Esophagus muscularis mucosa (tissue), 4 donors: ENCODE data around the gene NLRP9. TPM values are rescaled to one million over a fixed set of nuclear protein-coding genes. Genes with fewer than 3 reads are reported as not detected.

Experiments
- DNase-seq: peaks from one replicate; pipeline ENCODE4 v3.0.0-alpha.2; 2017; ENCODE audit errors: extremely low spot score
- H3K27ac ChIP-seq, 4 donors: fragments of 200-600 bp; sonication (generic); replicated peaks in 1 of 4; 1 replicate in 3 of 4; 2 replicates in 1 of 4; pipeline ENCODE4 v1.5.1; 2016 to 2019; ENCODE audit warnings: mild to moderate bottlenecking in 1 of 4
- H3K27me3 ChIP-seq, 4 donors: fragments of 200-600 bp; sonication (generic); one replicate each; pipeline versions ENCODE4 v1.5.1 to v1.6.0; 2016 to 2019
- H3K36me3 ChIP-seq, 4 donors: fragments of 200-600 bp; sonication (generic); one replicate each; pipeline ENCODE4 v1.5.1; 2016 to 2019
- H3K4me1 ChIP-seq, 4 donors: fragments of 200-600 bp; sonication (generic); one replicate each; pipeline ENCODE4 v1.5.1; 2016 to 2019
- H3K4me3 ChIP-seq, 4 donors: fragments of 200-600 bp; sonication (generic); 1 replicate in 2 of 4; 2 replicates in 2 of 4; pipeline ENCODE4 v1.5.1; 2016 to 2019; ENCODE audit warnings: mild to moderate bottlenecking in 4 of 4, moderate library complexity in 1 of 4
- H3K9me3 ChIP-seq, 4 donors: fragments of 200-600 bp; sonication (generic); 1 replicate in 3 of 4; 2 replicates in 1 of 4; pipeline ENCODE4 v1.5.1; 2016 to 2019
- EP300 ChIP-seq: sonication (generic); formaldehyde crosslinking; IDR thresholded peaks from one replicate; pipeline ENCODE4 v1.6.1; 2017; ENCODE audit warnings: antibody characterized with exemption
- POLR2A ChIP-seq: fragments of 450-650 bp; IDR thresholded peaks from one replicate; pipeline ENCODE4 v1.6.1; 2017; ENCODE audit warnings: antibody characterized with exemption, moderate library complexity, mild to moderate bottlenecking, low read depth
- POLR2AphosphoS5 ChIP-seq, 2 donors: sonication (generic); formaldehyde crosslinking; IDR thresholded peaks; one replicate each; pipeline ENCODE4 v1.6.1; 2017; ENCODE audit warnings: antibody characterized with exemption in 2 of 2
- WGBS: methylation state at CpG from one replicate; pipeline ENCODE4 v1.1.5; 2018; 5-methylcytosine and 5-hydroxymethylcytosine counted together
- intact Hi-C: fragments of 100-400 bp; cut with DNase I; formaldehyde crosslinking; loops from one replicate; pipeline ENCODE4 v1.15.1; 2023
- total RNA-seq, 4 donors: library from RNA; depleted of rRNA; stranded (reverse); fragments of >200 nt; gene quantifications; one replicate each; pipeline versions ENCODE4 v1.1.0 to v1.2.1, GENCODE V29; 2016
- TF ChIP-seq, protein P1 (sequence below), 3 experiments: fragments of 200-600 bp in 2 of 3; fragments of 450-650 bp in 1 of 3; sonication (generic) in 2 of 3; IDR thresholded peaks; one replicate each; pipeline ENCODE4 v1.5.1; 2017 to 2019; ENCODE audit warnings: antibody characterized with exemption in 3 of 3, mild to moderate bottlenecking in 2 of 3, moderate library complexity in 1 of 3

Gene NLRP9
- total RNA-seq, 4 donors from 2014 or later, result not detected

DNA sequence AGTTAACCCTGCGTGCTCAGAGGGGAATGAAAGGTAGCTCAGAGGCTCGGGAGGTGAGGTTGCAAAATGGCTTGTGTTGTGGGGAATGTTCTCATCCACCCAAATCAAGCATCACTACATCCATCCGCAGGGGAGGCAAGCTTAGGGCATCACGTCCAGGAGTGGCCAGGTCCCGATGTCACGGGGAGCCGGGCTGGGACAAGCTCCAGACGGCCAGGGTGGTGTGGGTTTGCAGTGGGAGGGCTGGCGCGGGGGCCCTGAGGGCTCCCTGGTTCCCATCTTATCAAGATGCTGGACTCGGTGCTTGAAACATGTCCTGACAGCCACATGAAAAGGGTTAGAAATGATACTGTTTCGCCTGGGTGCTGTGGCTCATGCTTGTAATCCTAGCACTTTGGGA is 37.4 kb downstream of the NLRP9 start:
- TF ChIP-seq POLR2A (no peak), EP300 (no peak), POLR2AphosphoS5 (IDR thresholded peaks at IDR 0.05) (no peak)
- TF ChIP-seq, protein P1, sequence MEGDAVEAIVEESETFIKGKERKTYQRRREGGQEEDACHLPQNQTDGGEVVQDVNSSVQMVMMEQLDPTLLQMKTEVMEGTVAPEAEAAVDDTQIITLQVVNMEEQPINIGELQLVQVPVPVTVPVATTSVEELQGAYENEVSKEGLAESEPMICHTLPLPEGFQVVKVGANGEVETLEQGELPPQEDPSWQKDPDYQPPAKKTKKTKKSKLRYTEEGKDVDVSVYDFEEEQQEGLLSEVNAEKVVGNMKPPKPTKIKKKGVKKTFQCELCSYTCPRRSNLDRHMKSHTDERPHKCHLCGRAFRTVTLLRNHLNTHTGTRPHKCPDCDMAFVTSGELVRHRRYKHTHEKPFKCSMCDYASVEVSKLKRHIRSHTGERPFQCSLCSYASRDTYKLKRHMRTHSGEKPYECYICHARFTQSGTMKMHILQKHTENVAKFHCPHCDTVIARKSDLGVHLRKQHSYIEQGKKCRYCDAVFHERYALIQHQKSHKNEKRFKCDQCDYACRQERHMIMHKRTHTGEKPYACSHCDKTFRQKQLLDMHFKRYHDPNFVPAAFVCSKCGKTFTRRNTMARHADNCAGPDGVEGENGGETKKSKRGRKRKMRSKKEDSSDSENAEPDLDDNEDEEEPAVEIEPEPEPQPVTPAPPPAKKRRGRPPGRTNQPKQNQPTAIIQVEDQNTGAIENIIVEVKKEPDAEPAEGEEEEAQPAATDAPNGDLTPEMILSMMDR (IDR thresholded peaks at IDR 0.05), result no peak
- WGBS, result 92% methylated on average over 5 of the region's 12 CpGs
- Histone ChIP-seq H3K36me3 (peaks cover 16 to 56% (median 44%) of the 10 kb centered on the region in 4 donors), H3K27ac (no peak overlapping the region), H3K4me3 (no peak overlapping the region), H3K4me1 (peaks cover 0 to 8% (median 2%) of the 10 kb centered on the region in 4 donors), H3K9me3 (no peaks in the 10 kb centered on the region), H3K27me3 (no peaks in the 10 kb centered on the region)
- intact Hi-C loops, result no loop called here
- no peak for DNase-seq

DNA sequence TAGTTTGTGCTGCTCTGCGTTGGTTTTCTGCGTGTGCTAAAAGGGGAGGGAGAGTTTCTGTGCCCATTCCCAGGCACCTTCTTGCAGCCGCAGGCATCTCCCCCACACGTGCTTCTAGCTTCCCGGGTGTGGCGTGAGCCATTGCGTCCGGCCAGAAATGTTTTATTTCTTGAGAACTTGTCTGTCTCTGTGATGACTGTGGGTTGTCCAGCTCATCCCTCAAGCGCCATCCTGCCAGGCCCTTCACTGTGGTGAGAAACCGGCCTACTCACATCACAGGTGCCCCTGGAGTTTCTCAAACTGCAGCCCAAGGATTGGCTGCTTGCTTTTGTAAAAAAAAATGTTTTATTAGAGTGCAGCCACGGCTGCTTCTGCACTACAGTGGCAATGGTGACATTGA is 39.0 kb downstream of the NLRP9 start:
- intact Hi-C loops, result no loop called here
- Histone ChIP-seq H3K36me3 (peaks cover 31 to 64% (median 55%) of the 10 kb centered on the region in 4 donors), H3K27me3 (no peaks in the 10 kb centered on the region), H3K27ac (no peak overlapping the region), H3K4me3 (no peak overlapping the region), H3K4me1 (peaks cover 0 to 8% (median 2%) of the 10 kb centered on the region in 4 donors), H3K9me3 (no peaks in the 10 kb centered on the region)
- no peak for DNase-seq
- TF ChIP-seq EP300 (no peak), POLR2A (no peak), POLR2AphosphoS5 (IDR thresholded peaks at IDR 0.05) (no peak)
- TF ChIP-seq, protein P1 (IDR thresholded peaks at IDR 0.05), result no peak
- WGBS, result 95% methylated on average over 11 of the region's 11 CpGs

DNA sequence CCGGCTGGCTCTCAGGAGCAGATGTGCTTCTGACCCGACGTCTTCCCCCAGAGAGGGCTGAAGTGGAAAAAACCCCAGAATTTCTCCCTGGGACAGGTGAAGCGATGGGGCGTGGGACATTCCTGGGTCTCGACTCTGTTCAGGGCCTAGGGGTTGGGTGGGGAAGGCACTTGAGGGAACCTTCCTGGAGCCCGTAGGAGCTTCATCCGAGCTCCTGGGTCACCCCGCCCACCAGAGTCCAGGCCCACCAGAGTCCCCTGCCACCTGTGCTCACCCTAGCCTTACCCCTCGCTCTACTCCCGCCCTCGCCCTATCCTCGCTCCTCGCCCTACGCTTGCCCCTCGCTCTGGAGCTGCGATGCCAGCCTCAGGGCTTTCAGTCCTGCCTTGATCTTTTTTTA is 39.9 kb downstream of the NLRP9 start:
- H3K27me3 ChIP-seq, result no peaks in the 10 kb centered on the region
- no peak overlapping the region for H3K27ac ChIP-seq
- H3K4me3 ChIP-seq, result no peak overlapping the region
- 93% methylated on average over 16 of the region's 17 CpGs for WGBS
- intact Hi-C loops, result no loop called here
- H3K9me3 ChIP-seq, result no peaks in the 10 kb centered on the region
- H3K4me1 ChIP-seq, result no peaks in the 10 kb centered on the region
- DNase-seq, result no peak
- peaks cover 40 to 71% (median 64%) of the 10 kb centered on the region in 4 donors for H3K36me3 ChIP-seq
- TF ChIP-seq POLR2A, result no peak
- TF ChIP-seq POLR2AphosphoS5 (IDR thresholded peaks at IDR 0.05), result no peak
- TF ChIP-seq, protein P1 (IDR thresholded peaks at IDR 0.05), result no peak
- TF ChIP-seq EP300, result no peak

DNA sequence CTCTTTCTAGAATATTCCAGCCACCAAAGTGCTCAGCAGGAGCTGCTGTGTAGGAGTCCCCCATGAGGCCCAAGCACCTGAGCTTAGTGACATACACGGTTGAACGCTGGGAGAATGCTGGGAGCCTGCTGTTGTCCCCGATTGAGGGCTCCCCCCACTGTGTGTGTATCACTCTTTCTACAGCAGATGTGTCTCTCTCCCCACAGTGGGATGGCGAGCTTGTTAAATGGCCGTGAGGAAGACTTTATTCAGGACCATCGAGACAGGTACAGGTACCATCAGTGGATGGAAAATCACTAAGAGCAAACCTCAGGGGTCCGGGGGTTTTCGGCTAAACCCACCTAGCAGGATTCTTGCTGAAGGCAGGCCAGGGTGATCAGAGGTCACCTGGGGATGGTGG is 40.5 kb downstream of the NLRP9 start:
- Histone ChIP-seq H3K4me3 (no peak overlapping the region), H3K27ac (no peak overlapping the region), H3K4me1 (no peaks in the 10 kb centered on the region), H3K36me3 (peaks cover 45 to 77% (median 70%) of the 10 kb centered on the region in 4 donors), H3K9me3 (no peaks in the 10 kb centered on the region), H3K27me3 (no peaks in the 10 kb centered on the region)
- WGBS, result 85% methylated on average over 8 of the region's 8 CpGs
- intact Hi-C loops, result no loop called here
- TF ChIP-seq POLR2AphosphoS5 (IDR thresholded peaks at IDR 0.05), result no peak
- TF ChIP-seq EP300, result no peak
- TF ChIP-seq, protein P1 (IDR thresholded peaks at IDR 0.05), result no peak
- no peak for TF ChIP-seq POLR2A
- DNase-seq, result no peak

DNA sequence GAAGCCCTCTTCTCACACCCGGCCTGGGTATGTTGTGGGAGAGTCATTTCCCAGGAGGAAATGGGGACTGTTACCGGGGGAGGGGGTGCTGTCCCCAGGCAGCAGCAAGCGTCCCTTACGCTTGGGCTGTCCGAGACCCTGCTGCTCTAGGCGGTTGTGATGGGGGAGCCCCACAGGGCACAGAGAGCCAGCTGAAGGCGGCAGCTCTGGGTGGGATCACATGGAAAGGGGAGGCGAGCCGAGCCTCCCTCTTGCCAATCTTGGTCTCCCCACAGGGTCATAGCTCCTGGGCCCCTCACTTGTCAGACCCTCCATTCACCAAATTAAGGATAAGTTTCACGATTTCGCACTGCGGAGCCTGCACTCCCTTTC is 41.1 kb downstream of the NLRP9 start:
- Histone ChIP-seq H3K27me3 (no peaks in the 10 kb centered on the region), H3K36me3 (peaks cover 47 to 83% (median 76%) of the 10 kb centered on the region in 4 donors), H3K9me3 (no peaks in the 10 kb centered on the region), H3K4me3 (no peak overlapping the region), H3K4me1 (no peaks in the 10 kb centered on the region), H3K27ac (no peak overlapping the region)
- 79% methylated on average over 7 of the region's 12 CpGs for WGBS
- TF ChIP-seq POLR2A (no peak), POLR2AphosphoS5 (IDR thresholded peaks at IDR 0.05) (no peak), EP300 (no peak)
- TF ChIP-seq, protein P1 (IDR thresholded peaks at IDR 0.05), result no peak
- no peak for DNase-seq
- intact Hi-C loops, result no loop called here
